B cell (primary cell): ENCODE results near the gene CAMTA1. TPM values are rescaled to one million over a fixed set of nuclear protein-coding genes. Genes with fewer than 3 reads are reported as not detected.

Experiments
- ATAC-seq: fragments of 200-7000 bp; cut with Tn5 transposase; one replicate; pipeline ENCODE4 v1.10.0; 2021; ENCODE audit warnings: low read depth, mild to moderate bottlenecking, moderate number of reproducible peaks, moderate library complexity
- CTCF ChIA-PET: fragments of 350-600 bp; sonication (Branson Sonifier 250); formaldehyde crosslinking; loops from one replicate; lab custom pipeline; 2021; ENCODE audit warnings: antibody characterized with exemption, inconsistent platforms; lab: Charles Lee
- POLR2A ChIA-PET: fragments of 350-600 bp; sonication (Branson Sonifier 250); formaldehyde crosslinking; loops from one replicate; lab custom pipeline; 2021; ENCODE audit warnings: antibody characterized with exemption; lab: Charles Lee
- DNase-seq: peaks from one replicate; pipeline ENCODE4 v3.0.0; 2013
- H2AFZ ChIP-seq: 2 replicates; pipeline ENCODE4 v1.6.1; 2012; ENCODE audit warnings: mild to moderate bottlenecking, low read depth, low read length; ENCODE audit not compliant: insufficient read depth, poor library complexity, severe bottlenecking
- H3K27ac ChIP-seq, 2 donors: 1 replicate in 1 of 2; 2 replicates in 1 of 2; pipeline ENCODE4 v1.5.1; 2012 to 2013; ENCODE audit warnings: low read length in 2 of 2, mild to moderate bottlenecking in 2 of 2, moderate library complexity in 1 of 2
- H3K27me3 ChIP-seq, 4 experiments: fragments of 200-600 bp in 1 of 4; sonication (generic) in 1 of 4; replicated peaks in 1 of 4; 1 replicate in 2 of 4; 2 replicates in 2 of 4; pipeline versions ENCODE4 v1.6.1 to v1.7.0; 2013 to 2016; ENCODE audit warnings: low read length in 3 of 4, mild to moderate bottlenecking in 2 of 4, mixed read lengths in 1 of 4, moderate library complexity in 1 of 4; ENCODE audit not compliant: insufficient read depth in 4 of 4, control insufficient read depth in 3 of 4; ENCODE audit errors: control extremely low read depth in 1 of 4
- H3K36me3 ChIP-seq, 2 experiments: replicated peaks in 1 of 2; 1 replicate in 1 of 2; 2 replicates in 1 of 2; pipeline versions ENCODE4 v1.6.1 to v1.7.1; 2013; ENCODE audit warnings: low read length in 1 of 2; ENCODE audit not compliant: insufficient read depth in 2 of 2, control insufficient read depth in 1 of 2; ENCODE audit errors: control extremely low read depth in 1 of 2, extremely low read depth in 1 of 2
- H3K4me1 ChIP-seq, 2 donors: fragments of 200-600 bp in 1 of 2; sonication (generic) in 1 of 2; 1 replicate in 1 of 2; 2 replicates in 1 of 2; pipeline versions ENCODE4 v1.5.1 to v1.6.1; 2013 to 2017; ENCODE audit warnings: low read length in 2 of 2; ENCODE audit not compliant: control insufficient read depth in 2 of 2, insufficient read depth in 2 of 2
- H3K4me2 ChIP-seq: replicated peaks from 2 replicates; pipeline ENCODE3; 2012; ENCODE audit warnings: mild to moderate bottlenecking, low read depth, low read length; ENCODE audit not compliant: poor library complexity, severe bottlenecking
- H3K4me3 ChIP-seq, 5 experiments: fragments of 200-600 bp in 1 of 5; sonication (generic) in 1 of 5; 1 replicate in 3 of 5; 2 replicates in 2 of 5; pipeline versions ENCODE4 v1.5.1 to v1.7.0; 2011 to 2016; ENCODE audit warnings: low read length in 4 of 5, mild to moderate bottlenecking in 4 of 5, low read depth in 2 of 5, control low read depth in 1 of 5, moderate library complexity in 1 of 5; ENCODE audit not compliant: insufficient read depth in 1 of 5; ENCODE audit errors: control extremely low read depth in 1 of 5, extremely low read depth in 1 of 5
- H3K79me2 ChIP-seq: fragments of 200-600 bp; sonication (generic); one replicate; pipeline ENCODE4 v1.6.0; 2016; ENCODE audit warnings: low read length; ENCODE audit not compliant: control insufficient read depth, insufficient read depth
- H3K9ac ChIP-seq: fragments of 200-600 bp; sonication (generic); 2 replicates; pipeline ENCODE4 v1.6.1; 2017; ENCODE audit warnings: mild to moderate bottlenecking, low read length, moderate library complexity
- H3K9me3 ChIP-seq, 3 donors: one replicate each; pipeline versions ENCODE4 v1.6.1 to v1.7.1; 2013; ENCODE audit warnings: low read length in 2 of 3; ENCODE audit not compliant: control insufficient read depth in 2 of 3, insufficient read depth in 1 of 3; ENCODE audit errors: control extremely low read depth in 1 of 3
- H4K20me1 ChIP-seq: 2 replicates; pipeline ENCODE4 v1.6.0; 2012; ENCODE audit warnings: mild to moderate bottlenecking, low read length; ENCODE audit not compliant: insufficient read depth, control insufficient read depth, poor library complexity, severe bottlenecking
- H3K27ac Mint-ChIP-seq: one replicate; pipeline ENCODE4 v1.8.0; 2021; ENCODE audit warnings: mixed read lengths
- H3K27me3 Mint-ChIP-seq: one replicate; pipeline ENCODE4 v1.8.0; 2021; ENCODE audit warnings: mixed read lengths
- H3K4me1 Mint-ChIP-seq: one replicate; pipeline ENCODE4 v1.8.0; 2021; ENCODE audit warnings: mixed read lengths
- H3K4me3 Mint-ChIP-seq: one replicate; pipeline ENCODE4 v1.8.0; 2021; ENCODE audit warnings: mixed read lengths
- H3K9me3 Mint-ChIP-seq: one replicate; pipeline ENCODE4 v1.8.0; 2022; ENCODE audit warnings: mixed read lengths; ENCODE audit not compliant: insufficient read depth
- EZH2 ChIP-seq: IDR thresholded peaks from 2 replicates; pipeline ENCODE4 v1.6.1; 2012; ENCODE audit warnings: borderline replicate concordance, low read depth, mild to moderate bottlenecking, moderate library complexity, low read length; ENCODE audit not compliant: insufficient read depth, poor library complexity, severe bottlenecking
- WGBS: methylation state at CpG from one replicate; pipeline ENCODE4 v1.1.5; 2013; ENCODE audit warnings: missing lambda C conversion rate; ENCODE audit not compliant: insufficient coverage; 5-methylcytosine and 5-hydroxymethylcytosine counted together
- intact Hi-C: fragments of 100-400 bp; cut with micrococcal nuclease; formaldehyde crosslinking; loops from one replicate; pipeline ENCODE4 v1.10.0; 2022
- polyA plus RNA-seq: library from polyadenylated mRNA; depleted of rRNA; stranded (reverse); fragments of >200 nt; gene quantifications from 2 replicates; pipeline ENCODE4 v1.2.3, GENCODE V29; 2012
- total RNA-seq, 2 donors: library from RNA; stranded (reverse); fragments of 120-200 nt in 1 of 2; gene quantifications; 1 replicate in 1 of 2; 2 replicates in 1 of 2; pipeline versions ENCODE4 v1.2.3 to v1.2.4, GENCODE V29; 2013 to 2022
- TF ChIP-seq, protein P1 (sequence below): fragments of 200-600 bp; IDR thresholded peaks from one replicate; pipeline ENCODE4 v1.8.0; 2022; ENCODE audit warnings: antibody characterized with exemption, mild to moderate bottlenecking

Gene CAMTA1
- total and polyA plus RNA-seq, 2 donors (not counting 1 experiment from before 2014, with no cell fraction given) = 42.2 to 45.7 TPM

GRCh38 chr1:7085521-7085920 is 300.3 kb downstream of the CAMTA1 start:
- no peaks in the 10 kb centered on the region for H4K20me1 ChIP-seq
- ATAC-seq (no peak), DNase-seq (no peak)
- H3K36me3 ChIP-seq = no peaks in the 10 kb centered on the region
- intact Hi-C loops = no loop called here
- H3K9me3 ChIP-seq = peaks cover 0 to 8% (median 2%) of the 10 kb centered on the region in 3 donors
- H3K27me3 ChIP-seq = peaks cover 0 to 3% (median 0%) of the 10 kb centered on the region in 4 experiments
- WGBS = 79% methylated on average over 6 of the region's 6 CpGs
- no peak overlapping the region for H3K9ac ChIP-seq
- no peak for TF ChIP-seq EZH2
- no peak overlapping the region for H3K4me3 ChIP-seq
- H3K9me3 Mint-ChIP-seq = no peaks in the 10 kb centered on the region
- H3K4me2 ChIP-seq = no peak overlapping the region
- H3K4me1 Mint-ChIP-seq = no peaks in the 10 kb centered on the region
- H2AFZ ChIP-seq = no peak overlapping the region
- H3K27ac ChIP-seq = no peak overlapping the region
- peaks cover 5% of the 10 kb centered on the region for H3K27me3 Mint-ChIP-seq
- no peak overlapping the region for H3K4me3 Mint-ChIP-seq
- H3K4me1 ChIP-seq = no peaks in the 10 kb centered on the region
- ChIA-PET POLR2A (no interaction called here), CTCF (interaction anchor here (1.0 kb wide), 1 partner anchor 16 kb away, joined by 3 read pairs; no protein-coding TSS in a partner anchor)
- H3K79me2 ChIP-seq = no peaks in the 10 kb centered on the region
- no peak overlapping the region for H3K27ac Mint-ChIP-seq

- intact Hi-C loops = no loop called here
- H3K27me3 Mint-ChIP-seq = peaks cover 4% of the 10 kb centered on the region
- TF ChIP-seq, protein P1, sequence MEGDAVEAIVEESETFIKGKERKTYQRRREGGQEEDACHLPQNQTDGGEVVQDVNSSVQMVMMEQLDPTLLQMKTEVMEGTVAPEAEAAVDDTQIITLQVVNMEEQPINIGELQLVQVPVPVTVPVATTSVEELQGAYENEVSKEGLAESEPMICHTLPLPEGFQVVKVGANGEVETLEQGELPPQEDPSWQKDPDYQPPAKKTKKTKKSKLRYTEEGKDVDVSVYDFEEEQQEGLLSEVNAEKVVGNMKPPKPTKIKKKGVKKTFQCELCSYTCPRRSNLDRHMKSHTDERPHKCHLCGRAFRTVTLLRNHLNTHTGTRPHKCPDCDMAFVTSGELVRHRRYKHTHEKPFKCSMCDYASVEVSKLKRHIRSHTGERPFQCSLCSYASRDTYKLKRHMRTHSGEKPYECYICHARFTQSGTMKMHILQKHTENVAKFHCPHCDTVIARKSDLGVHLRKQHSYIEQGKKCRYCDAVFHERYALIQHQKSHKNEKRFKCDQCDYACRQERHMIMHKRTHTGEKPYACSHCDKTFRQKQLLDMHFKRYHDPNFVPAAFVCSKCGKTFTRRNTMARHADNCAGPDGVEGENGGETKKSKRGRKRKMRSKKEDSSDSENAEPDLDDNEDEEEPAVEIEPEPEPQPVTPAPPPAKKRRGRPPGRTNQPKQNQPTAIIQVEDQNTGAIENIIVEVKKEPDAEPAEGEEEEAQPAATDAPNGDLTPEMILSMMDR = no peak
- no peak for TF ChIP-seq EZH2
- Histone ChIP-seq H3K4me1 (no peaks in the 10 kb centered on the region), H3K9me3 (peaks cover 0 to 4% (median 0%) of the 10 kb centered on the region in 3 donors), H2AFZ (no peak overlapping the region), H3K4me2 (no peak overlapping the region), H4K20me1 (no peaks in the 10 kb centered on the region), H3K9ac (no peak overlapping the region), H3K4me3 (no peak overlapping the region), H3K27ac (no peak overlapping the region), H3K27me3 (peaks cover 0 to 3% (median 0%) of the 10 kb centered on the region in 4 experiments), H3K79me2 (no peaks in the 10 kb centered on the region), H3K36me3 (no peaks in the 10 kb centered on the region)
- 89% methylated on average over 6 of the region's 11 CpGs for WGBS
- no peak overlapping the region for H3K4me3 Mint-ChIP-seq
- no peaks in the 10 kb centered on the region for H3K9me3 Mint-ChIP-seq
- no peaks in the 10 kb centered on the region for H3K4me1 Mint-ChIP-seq
- DNase-seq (no peak), ATAC-seq (no peak)
- POLR2A ChIA-PET = no interaction called here
- CTCF ChIA-PET = interaction anchor here (1.0 kb wide), 1 partner anchor 16 kb away, joined by 3 read pairs; no protein-coding TSS in a partner anchor
- no peak overlapping the region for H3K27ac Mint-ChIP-seq
Observed at GRCh38 chr1:7086106-7086505, 300.9 kb downstream of the CAMTA1 start.
